Stomach (tissue), 9 donors: ENCODE results near the gene MKRN3. TPM values are rescaled to one million over a fixed set of nuclear protein-coding genes. Genes with fewer than 3 reads are reported as not detected.

Source experiments
- DNase-seq, 2 donors: peaks; one replicate each; pipeline versions ENCODE4 v3.0.0 to v3.0.0-alpha.2; 2013 to 2019
- H3K27ac ChIP-seq, 5 donors: fragments of 200-600 bp in 4 of 5; sonication (generic) in 4 of 5; one replicate each; pipeline ENCODE4 v1.5.1; 2013 to 2019; ENCODE audit warnings: mild to moderate bottlenecking in 1 of 5, moderate library complexity in 1 of 5
- H3K27me3 ChIP-seq, 3 donors: fragments of 200-600 bp; sonication (generic); one replicate each; pipeline ENCODE4 v1.5.1; 2017 to 2019; ENCODE audit warnings: mixed run types in 1 of 3
- H3K36me3 ChIP-seq, 4 donors: fragments of 200-600 bp; sonication (generic); 1 replicate in 3 of 4; 2 replicates in 1 of 4; pipeline ENCODE4 v1.5.1; 2016 to 2019
- H3K4me1 ChIP-seq, 4 donors: fragments of 200-600 bp; sonication (generic); one replicate each; pipeline ENCODE4 v1.5.1; 2016 to 2019
- H3K4me3 ChIP-seq, 4 donors: fragments of 200-600 bp; sonication (generic) in 3 of 4; one replicate each; pipeline ENCODE4 v1.5.1; 2016 to 2019; ENCODE audit warnings: mild to moderate bottlenecking in 1 of 4
- H3K9me3 ChIP-seq, 4 donors: fragments of 200-600 bp; sonication (generic); one replicate each; pipeline ENCODE4 v1.5.1; 2016 to 2019
- CTCF ChIP-seq, 7 experiments: fragments of 450-650 bp in 4 of 7; fragments of 200-600 bp in 3 of 7; sonication (generic) in 3 of 7; IDR thresholded peaks; one replicate each; pipeline ENCODE4 v1.5.1; 2016 to 2019; ENCODE audit warnings: antibody characterized with exemption in 7 of 7, control low read depth in 2 of 7, mild to moderate bottlenecking in 1 of 7
- EP300 ChIP-seq: sonication (generic); formaldehyde crosslinking; IDR thresholded peaks from one replicate; pipeline ENCODE4 v1.6.1; 2017; ENCODE audit warnings: antibody characterized with exemption
- POLR2A ChIP-seq, 4 donors: fragments of 450-650 bp; IDR thresholded peaks; one replicate each; pipeline ENCODE4 v1.6.1; 2016; ENCODE audit warnings: antibody characterized with exemption in 4 of 4, control low read depth in 2 of 4, mild to moderate bottlenecking in 1 of 4, moderate library complexity in 1 of 4
- POLR2AphosphoS5 ChIP-seq, 3 donors: sonication (generic); formaldehyde crosslinking; IDR thresholded peaks; one replicate each; pipeline ENCODE4 v1.6.1; 2016; ENCODE audit warnings: antibody characterized with exemption in 3 of 3
- WGBS, 5 donors: extraction: QIAGEN DNeasy Blood & Tissue Kit in 3 of 5; methylation state at CpG; one replicate each; pipeline versions ENCODE4 v1.1.5 to v1.1.7; 2013 to 2018; 5-methylcytosine and 5-hydroxymethylcytosine counted together
- intact Hi-C: fragments of 100-400 bp; cut with DNase I; formaldehyde crosslinking; loops from one replicate; pipeline ENCODE4 v1.15.1; 2023; ENCODE audit warnings: low total_unique reads
- polyA plus RNA-seq, 3 donors: library from polyadenylated mRNA; stranded (reverse); fragments of 200-250 nt; gene quantifications; one replicate each; pipeline ENCODE4 v1.2.3, GENCODE V29; 2013
- total RNA-seq, 5 donors: library from RNA; depleted of rRNA; stranded (reverse); fragments of >200 nt; gene quantifications; one replicate each; pipeline versions ENCODE4 v1.1.0 to v1.2.3, GENCODE V29; 2014 to 2016
- donor health status: healthy with polysubstance abuse.
- donor health status: Bipolar disorder and iron deficiency.
- donor health status: healthy.

The MKRN3 gene
- total and polyA plus RNA-seq, 8 donors = 0.40 to 14.2 (median 3.3) TPM; not detected in 5

DNA sequence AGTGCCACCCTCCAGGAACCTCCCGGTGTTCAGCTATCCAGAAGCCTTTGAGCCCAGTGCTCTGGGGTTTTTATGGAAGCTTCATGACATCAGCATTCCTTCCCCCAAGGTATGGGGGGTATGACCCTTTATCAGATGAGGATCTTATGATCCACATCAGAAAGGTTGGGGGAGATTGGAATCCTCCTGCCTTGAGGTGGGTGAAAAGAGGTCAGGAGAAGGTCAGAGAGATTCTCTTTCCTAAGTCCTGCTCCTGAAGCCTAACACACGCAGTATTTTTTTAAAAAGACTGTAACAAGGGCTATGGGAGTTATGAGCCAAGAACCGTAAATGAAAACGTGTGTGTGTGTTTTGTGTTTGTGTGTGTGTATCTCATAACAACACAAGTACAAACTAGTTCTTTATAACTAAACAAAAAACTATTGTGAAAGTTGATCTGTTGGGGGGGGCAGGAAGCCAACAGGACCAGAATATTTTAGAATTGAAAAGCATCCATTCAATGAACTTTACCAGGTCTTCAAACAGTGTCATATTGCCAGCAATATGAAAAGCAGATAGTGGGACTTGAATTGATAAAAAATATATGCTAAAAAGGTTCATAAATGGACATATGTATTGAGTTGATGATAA lies 13.2 kb downstream of the MKRN3 start:
- 47 to 68% (median 64%) methylated on average over 4 of the region's 4 CpGs for WGBS, 5 donors
- Histone ChIP-seq H3K27me3 (no peaks in the 10 kb centered on the region), H3K9me3 (no peaks in the 10 kb centered on the region), H3K27ac (no peak overlapping the region), H3K36me3 (no peaks in the 10 kb centered on the region), H3K4me3 (no peak overlapping the region), H3K4me1 (no peaks in the 10 kb centered on the region)
- no peak for DNase-seq
- intact Hi-C loops = no loop called here
- TF ChIP-seq EP300 (no peak), POLR2A (IDR thresholded peaks at IDR 0.05) (no peak), POLR2AphosphoS5 (IDR thresholded peaks at IDR 0.05) (no peak), CTCF (IDR thresholded peaks at IDR 0.05) (no peak)

DNA sequence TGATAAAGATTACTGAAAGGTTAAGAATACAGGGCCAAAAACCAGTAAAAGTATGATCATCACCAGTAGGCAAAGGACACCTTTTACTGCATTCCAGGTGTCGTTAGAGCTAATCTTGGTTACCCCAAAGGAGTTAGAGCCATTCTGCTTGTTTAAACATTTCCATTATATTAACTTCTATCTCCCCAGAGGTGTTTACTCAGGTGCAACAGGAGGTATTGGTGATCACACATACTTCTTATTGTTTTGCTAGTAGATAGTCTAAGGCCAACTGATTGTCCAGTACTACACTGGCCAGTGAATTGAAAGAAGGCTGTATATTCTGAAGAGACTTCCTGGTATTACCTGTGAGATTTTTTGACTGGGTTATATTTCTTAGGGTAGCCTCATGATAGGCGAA lies 22.8 kb downstream of the MKRN3 start:
- 52 to 68% (median 57%) methylated on average over 2 of the region's 2 CpGs for WGBS, 5 donors

GRCh38 chr15:23589012-23589411 lies 23.5 kb downstream of the MKRN3 start:
- WGBS, 5 donors = 46 to 62% (median 59%) methylated on average over 3 of the region's 3 CpGs
- H3K4me3 ChIP-seq = no peak overlapping the region
- TF ChIP-seq EP300 = no peak
- no peak for TF ChIP-seq POLR2AphosphoS5 (IDR thresholded peaks at IDR 0.05)
- no peak for TF ChIP-seq POLR2A (IDR thresholded peaks at IDR 0.05)
- TF ChIP-seq CTCF (IDR thresholded peaks at IDR 0.05) = no peak
- intact Hi-C loops = no loop called here
- no peak overlapping the region for H3K27ac ChIP-seq
- no peaks in the 10 kb centered on the region for H3K27me3 ChIP-seq
- H3K36me3 ChIP-seq = no peaks in the 10 kb centered on the region
- H3K9me3 ChIP-seq = peaks cover 0 to 5% (median 0%) of the 10 kb centered on the region in 4 donors
- no peak for DNase-seq
- no peaks in the 10 kb centered on the region for H3K4me1 ChIP-seq

More for the DNA sequence above, 22.8 kb downstream of the MKRN3 start:
- Histone ChIP-seq H3K27me3 (no peaks in the 10 kb centered on the region), H3K27ac (no peak overlapping the region), H3K4me1 (no peaks in the 10 kb centered on the region), H3K9me3 (peaks cover 0 to 5% (median 0%) of the 10 kb centered on the region in 4 donors), H3K36me3 (no peaks in the 10 kb centered on the region), H3K4me3 (no peak overlapping the region)
- no peak for TF ChIP-seq POLR2A (IDR thresholded peaks at IDR 0.05)
- TF ChIP-seq EP300 = no peak
- TF ChIP-seq CTCF (IDR thresholded peaks at IDR 0.05) = no peak
- TF ChIP-seq POLR2AphosphoS5 (IDR thresholded peaks at IDR 0.05) = no peak
- intact Hi-C loops = no loop called here
- DNase-seq = no peak

GRCh38 chr15:23594252-23594770 lies 28.8 kb downstream of the MKRN3 start:
- intact Hi-C loops = no loop called here

More at GRCh38 chr15:23594252-23594770, 28.8 kb downstream of the MKRN3 start:
- DNase-seq = no peak
- no peak for TF ChIP-seq CTCF (IDR thresholded peaks at IDR 0.05)
- TF ChIP-seq POLR2A (IDR thresholded peaks at IDR 0.05) = no peak
- TF ChIP-seq POLR2AphosphoS5 (IDR thresholded peaks at IDR 0.05) = no peak
- no peak for TF ChIP-seq EP300
- H3K27ac ChIP-seq = no peak overlapping the region
- H3K36me3 ChIP-seq = no peaks in the 10 kb centered on the region
- no peaks in the 10 kb centered on the region for H3K9me3 ChIP-seq
- WGBS, 5 donors = 68 to 81% (median 75%) methylated on average over 7 of the region's 7 CpGs
- H3K4me3 ChIP-seq = no peak overlapping the region
- H3K4me1 ChIP-seq = no peaks in the 10 kb centered on the region
- H3K27me3 ChIP-seq = no peaks in the 10 kb centered on the region
